GM12878 (cell line): ENCODE measurements around the gene RNU11. TPM values are rescaled to one million over a fixed set of nuclear protein-coding genes. Genes with fewer than 3 reads are reported as not detected.
A peak's percentile ranks its signal among the peaks of the same experiment; 100 is the strongest.

Experiments
- BCL11A ChIP-seq: IDR thresholded peaks from 2 replicates; pipeline ENCODE4 v1.6.1; 2011; ENCODE audit warnings: low read depth, low read length
- BCL3 ChIP-seq: IDR thresholded peaks from 2 replicates; pipeline ENCODE4 v1.6.1; 2011; ENCODE audit warnings: borderline replicate concordance, low read depth, mild to moderate bottlenecking, moderate library complexity, low read length; ENCODE audit not compliant: insufficient read depth, poor library complexity, severe bottlenecking
- BCLAF1 ChIP-seq: fragments of 450-650 bp; IDR thresholded peaks from 2 replicates; pipeline ENCODE4 v1.6.1; 2017; ENCODE audit warnings: antibody characterized with exemption, mild to moderate bottlenecking, moderate library complexity
- BRCA1 ChIP-seq: IDR thresholded peaks from 2 replicates; pipeline ENCODE4 v1.6.1; 2011; ENCODE audit warnings: low read depth, low read length, improper control_type of control experiment
- CHD4 ChIP-seq: fragments of 200-600 bp; sonication (generic); IDR thresholded peaks from 2 replicates; pipeline ENCODE4 v1.6.1; 2016; ENCODE audit warnings: mild to moderate bottlenecking
- EED ChIP-seq: sonication (generic); IDR thresholded peaks from 2 replicates; pipeline ENCODE4 v1.6.1; 2016; ENCODE audit warnings: antibody characterized with exemption, low read depth
- GABPA ChIP-seq: IDR thresholded peaks from 2 replicates; pipeline ENCODE4 v1.6.1; 2014; ENCODE audit warnings: antibody characterized with exemption, low read depth, mild to moderate bottlenecking, inconsistent platforms
- HDGF ChIP-seq: fragments of 450-650 bp; IDR thresholded peaks from 2 replicates; pipeline ENCODE4 v1.6.1; 2016; ENCODE audit warnings: antibody characterized with exemption
- JUNB ChIP-seq: IDR thresholded peaks from 2 replicates; pipeline ENCODE4 v1.6.1; 2016; ENCODE audit warnings: antibody characterized with exemption, mild to moderate bottlenecking
- JUND ChIP-seq: IDR thresholded peaks from 2 replicates; pipeline ENCODE4 v1.6.1; 2012; ENCODE audit warnings: low read depth, mild to moderate bottlenecking, low read length, improper control_type of control experiment, moderate library complexity
- NR2C1 ChIP-seq: fragments of 450-650 bp; IDR thresholded peaks from 2 replicates; pipeline ENCODE4 v1.6.1; 2017; ENCODE audit warnings: antibody characterized with exemption, mild to moderate bottlenecking, moderate library complexity
- RUNX3 ChIP-seq: IDR thresholded peaks from 2 replicates; pipeline ENCODE4 v1.6.1; 2012; ENCODE audit warnings: low read length, inconsistent platforms
- YBX1 ChIP-seq: fragments of 450-650 bp; IDR thresholded peaks from 2 replicates; pipeline ENCODE4 v1.6.1; 2016; ENCODE audit warnings: antibody characterized with exemption
- ZNF207 ChIP-seq: fragments of 450-650 bp; IDR thresholded peaks from 2 replicates; pipeline ENCODE4 v1.6.1; 2014; ENCODE audit warnings: antibody characterized with exemption, mild to moderate bottlenecking, borderline replicate concordance
- ZNF274 ChIP-seq: IDR thresholded peaks from one replicate; pipeline ENCODE4 v1.8.0; 2011; ENCODE audit not compliant: insufficient read length, insufficient read depth
- ZNF592 ChIP-seq: fragments of 450-650 bp; IDR thresholded peaks from 2 replicates; pipeline ENCODE4 v1.6.1; 2017; ENCODE audit warnings: mild to moderate bottlenecking, moderate library complexity
- ZSCAN29 ChIP-seq: fragments of 450-650 bp; IDR thresholded peaks from 2 replicates; pipeline ENCODE4 v1.6.1; 2017; ENCODE audit warnings: mild to moderate bottlenecking, moderate library complexity
- polyA plus RNA-seq, 11 experiments: library from polyadenylated mRNA; depleted of rRNA in 4 of 11; unstranded in 6 of 11; stranded (reverse) in 5 of 11; fragments of >200 nt; fragmentation: Nextera tagmentation in 4 of 11; fragmentation: Illumina TruSeq in 1 of 11; extraction: Ambion mirVana in 4 of 11; extraction: Trizol in 1 of 11; gene quantifications; 1 replicate in 1 of 11; 2 replicates in 10 of 11; pipeline versions ENCODE4 v1.2.1 to v1.2.3, GENCODE V29; 2011 to 2016; ENCODE audit warnings: inconsistent platforms in 2 of 11, missing spikeins in 2 of 11, low read depth in 1 of 11
- total RNA-seq, 4 experiments: library from RNA; depleted of rRNA in 3 of 4; stranded (reverse); fragments of >200 nt in 3 of 4; fragmentation: Illumina TruSeq in 1 of 4; extraction: Trizol in 1 of 4; gene quantifications; 2 replicates each; pipeline versions ENCODE4 v1.2.1 to v1.2.3, GENCODE V29; 2013 to 2021
- TF ChIP-seq, protein P1 (sequence below): fragments of 450-650 bp; IDR thresholded peaks from 2 replicates; pipeline ENCODE4 v1.6.1; 2017; ENCODE audit warnings: mild to moderate bottlenecking, low read depth, inconsistent platforms; ENCODE audit not compliant: poor library complexity, severe bottlenecking

Gene RNU11
- total and polyA plus RNA-seq, 10 of the 15 experiments (the other 5 are each of a cell fraction or from before 2014, with no cell fraction given), result under 0.01 TPM; not detected in 9

DNA sequence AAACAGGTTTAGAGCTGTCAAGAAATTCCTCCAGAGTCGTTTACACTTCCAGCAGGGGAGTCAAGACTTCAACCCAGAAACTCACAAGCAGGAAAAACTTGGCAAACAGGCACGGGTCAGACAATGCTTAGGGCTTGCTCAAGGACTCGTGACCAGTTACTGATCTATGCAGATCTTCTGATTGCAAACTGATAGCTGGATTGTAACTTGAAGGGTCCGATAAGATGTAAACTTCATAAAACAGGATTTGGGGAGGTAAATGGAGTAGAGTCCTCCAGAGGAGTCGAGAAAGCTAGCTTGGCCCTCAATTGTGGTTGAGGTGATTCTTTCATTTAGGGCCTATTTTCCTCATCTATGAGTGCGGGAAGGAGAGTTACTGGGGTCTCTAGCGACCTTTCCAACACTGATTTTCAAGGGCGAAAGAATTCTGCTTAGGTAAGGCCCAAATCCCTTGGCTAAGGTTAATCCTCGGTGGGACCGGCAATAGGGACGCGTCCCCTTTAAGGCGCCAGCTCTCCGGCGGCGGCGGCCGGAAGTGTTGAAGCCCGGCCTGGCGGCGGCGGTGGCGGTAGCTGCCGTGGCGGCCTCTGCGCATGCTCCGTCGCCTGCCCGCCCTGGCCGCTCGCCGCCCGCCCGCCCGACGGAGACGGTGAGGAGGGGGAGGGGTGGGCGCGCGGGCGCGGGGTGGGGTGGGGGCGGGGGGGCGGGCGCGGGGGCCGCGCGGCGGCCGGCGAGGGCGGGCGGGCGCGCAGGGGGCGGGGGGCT is 20.0 kb downstream of the RNU11 start, which contains the start of gene GMEB1 (continued):
- TF ChIP-seq ZNF592, result no peak
- 0 out of 2 replicates have a peak, but pooled peaks have one; percentile 46 for TF ChIP-seq ZNF207
- no peak for TF ChIP-seq ZSCAN29
- TF ChIP-seq ZNF274, result no peak
- no peak for TF ChIP-seq BRCA1
- TF ChIP-seq GABPA, result peak; percentile 49; the same call in 1 of the 2 replicates
- no peak for TF ChIP-seq NR2C1
- peak; percentile 56 for TF ChIP-seq RUNX3
- TF ChIP-seq BCL3, result no peak
- TF ChIP-seq HDGF, result peak; percentile 53; the same call in 1 of the 2 replicates
- TF ChIP-seq YBX1, result no peak
- no peak for TF ChIP-seq BCL11A
- no peak for TF ChIP-seq JUNB
- TF ChIP-seq CHD4, result no peak
- no peak for TF ChIP-seq BCLAF1
- no peak for TF ChIP-seq JUND
- TF ChIP-seq, protein P1, sequence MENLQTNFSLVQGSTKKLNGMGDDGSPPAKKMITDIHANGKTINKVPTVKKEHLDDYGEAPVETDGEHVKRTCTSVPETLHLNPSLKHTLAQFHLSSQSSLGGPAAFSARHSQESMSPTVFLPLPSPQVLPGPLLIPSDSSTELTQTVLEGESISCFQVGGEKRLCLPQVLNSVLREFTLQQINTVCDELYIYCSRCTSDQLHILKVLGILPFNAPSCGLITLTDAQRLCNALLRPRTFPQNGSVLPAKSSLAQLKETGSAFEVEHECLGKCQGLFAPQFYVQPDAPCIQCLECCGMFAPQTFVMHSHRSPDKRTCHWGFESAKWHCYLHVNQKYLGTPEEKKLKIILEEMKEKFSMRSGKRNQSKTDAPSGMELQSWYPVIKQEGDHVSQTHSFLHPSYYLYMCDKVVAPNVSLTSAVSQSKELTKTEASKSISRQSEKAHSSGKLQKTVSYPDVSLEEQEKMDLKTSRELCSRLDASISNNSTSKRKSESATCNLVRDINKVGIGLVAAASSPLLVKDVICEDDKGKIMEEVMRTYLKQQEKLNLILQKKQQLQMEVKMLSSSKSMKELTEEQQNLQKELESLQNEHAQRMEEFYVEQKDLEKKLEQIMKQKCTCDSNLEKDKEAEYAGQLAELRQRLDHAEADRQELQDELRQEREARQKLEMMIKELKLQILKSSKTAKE, result peak; percentile 46
- TF ChIP-seq EED, result no peak
